SK-N-SH (cell line): ENCODE results near the gene SIX2. TPM values are rescaled to one million over a fixed set of nuclear protein-coding genes. Genes with fewer than 3 reads are reported as not detected.

Source experiments
- CTCF ChIA-PET: fragments of 300-600, 350-600 bp; formaldehyde crosslinking; extraction: SDS; loops from one replicate; lab custom pipeline; 2021; lab: Yijun Ruan, JAX
- POLR2A ChIA-PET: fragments of 350-600 bp; sonication (Branson Sonifier 250); formaldehyde crosslinking; extraction: SDS; loops from one replicate; lab custom pipeline; 2020; ENCODE audit warnings: antibody characterized with exemption, inconsistent platforms; lab: Yijun Ruan, JAX
- DNase-seq: peaks from one replicate; pipeline ENCODE4 v3.0.0; 2012
- H2AFZ ChIP-seq: fragments of 200-600 bp; sonication (generic); 2 replicates; pipeline ENCODE4 v1.8.1; 2016; ENCODE audit warnings: antibody characterized with exemption, mild to moderate bottlenecking, low read depth
- H3F3A ChIP-seq: fragments of 200-600 bp; sonication (generic); replicated peaks from 2 replicates; pipeline ENCODE3; 2016; ENCODE audit warnings: antibody characterized with exemption, mild to moderate bottlenecking; ENCODE audit not compliant: insufficient read depth
- H3K27ac ChIP-seq, 2 experiments: fragments of 200-500 bp in 1 of 2; fragments of 200-600 bp in 1 of 2; sonication (Bioruptor generic) in 1 of 2; sonication (generic), shearing (Covaris generic) in 1 of 2; 2 replicates each; pipeline versions ENCODE4 v1.5.1 to v1.6.1; 2014 to 2016; ENCODE audit warnings: low read depth in 2 of 2, inconsistent platforms in 1 of 2, low read length in 1 of 2, mild to moderate bottlenecking in 1 of 2, mixed read lengths in 1 of 2
- H3K27me3 ChIP-seq: fragments of 200-600 bp; sonication (generic), shearing (Covaris generic); 2 replicates; pipeline ENCODE4 v1.6.1; 2016; ENCODE audit warnings: mixed run types; ENCODE audit not compliant: insufficient read depth
- H3K36me3 ChIP-seq, 2 experiments: fragments of 200-500 bp in 1 of 2; fragments of 200-600 bp in 1 of 2; sonication (Bioruptor generic) in 1 of 2; sonication (generic) in 1 of 2; replicated peaks in 1 of 2; 2 replicates each; pipeline versions ENCODE3 to v1.5.1; 2014 to 2016; ENCODE audit warnings: low read length in 1 of 2, mild to moderate bottlenecking in 1 of 2; ENCODE audit not compliant: insufficient read depth in 2 of 2, control insufficient read depth in 1 of 2
- H3K4me1 ChIP-seq, 2 experiments: fragments of 200-500 bp in 1 of 2; fragments of 200-600 bp in 1 of 2; sonication (Bioruptor generic) in 1 of 2; sonication (generic), shearing (Covaris generic) in 1 of 2; 2 replicates each; pipeline versions ENCODE4 v1.5.1 to v1.6.1; 2014 to 2016; ENCODE audit warnings: low read depth in 1 of 2, low read length in 1 of 2, mixed run types in 1 of 2; ENCODE audit not compliant: insufficient read depth in 2 of 2, control insufficient read depth in 1 of 2
- H3K4me2 ChIP-seq: fragments of 200-600 bp; sonication (generic), shearing (Covaris generic); 2 replicates; pipeline ENCODE4 v1.6.1; 2017; ENCODE audit warnings: mixed run types
- H3K4me3 ChIP-seq, 2 experiments: fragments of 200-500 bp in 1 of 2; fragments of 200-600 bp in 1 of 2; sonication (Bioruptor generic) in 1 of 2; sonication (generic), shearing (Covaris generic) in 1 of 2; 2 replicates each; pipeline versions ENCODE4 v1.5.1 to v1.8.1; 2014 to 2016; ENCODE audit warnings: low read depth in 2 of 2, inconsistent platforms in 1 of 2, low read length in 1 of 2, mild to moderate bottlenecking in 1 of 2, mixed read lengths in 1 of 2, moderate library complexity in 1 of 2
- H3K79me2 ChIP-seq: fragments of 200-600 bp; sonication (generic); 2 replicates; pipeline ENCODE4 v1.8.1; 2017; ENCODE audit warnings: mild to moderate bottlenecking; ENCODE audit not compliant: insufficient read depth
- H3K9ac ChIP-seq: fragments of 200-600 bp; sonication (generic); 2 replicates; pipeline ENCODE4 v1.6.1; 2017; ENCODE audit warnings: mixed run types
- H3K9me2 ChIP-seq: fragments of 200-600 bp; sonication (generic); 2 replicates; pipeline ENCODE4 v1.6.1; 2017; ENCODE audit warnings: mixed run types
- H3K9me3 ChIP-seq: fragments of 200-600 bp; sonication (generic); 2 replicates; pipeline ENCODE4 v1.6.1; 2017; ENCODE audit warnings: mixed run types, mild to moderate bottlenecking, moderate library complexity
- H4K20me1 ChIP-seq: fragments of 200-600 bp; sonication (generic); 2 replicates; pipeline ENCODE4 v1.6.1; 2017; ENCODE audit warnings: mild to moderate bottlenecking, mixed run types; ENCODE audit not compliant: insufficient read depth
- FOSL2 ChIP-seq: IDR thresholded peaks from 2 replicates; pipeline ENCODE4 v1.4.0; 2012; ENCODE audit warnings: low read depth, mild to moderate bottlenecking, moderate library complexity, borderline replicate concordance
- GATA2 ChIP-seq: sonication (generic); formaldehyde crosslinking; IDR thresholded peaks from 2 replicates; pipeline ENCODE4 v1.5.0; 2020; ENCODE audit warnings: mild to moderate bottlenecking, missing genetic modification reagents
- IRF3 ChIP-seq: fragments of 150-350 bp; IDR thresholded peaks from 2 replicates; pipeline ENCODE4 v1.6.1; 2016; ENCODE audit warnings: mild to moderate bottlenecking, low read depth, low read length
- RAD21 ChIP-seq: IDR thresholded peaks from 2 replicates; pipeline ENCODE4 v1.6.1; 2012; ENCODE audit warnings: mild to moderate bottlenecking, low read length
- RFX5 ChIP-seq: IDR thresholded peaks from 2 replicates; pipeline ENCODE4 v1.6.1; 2012; ENCODE audit warnings: mild to moderate bottlenecking, improper control_type of control experiment, low read length
- RXRA ChIP-seq: IDR thresholded peaks from 2 replicates; pipeline ENCODE4 v1.4.0; 2012; ENCODE audit warnings: low read depth, mild to moderate bottlenecking, borderline replicate concordance
- SIN3A ChIP-seq: IDR thresholded peaks from 2 replicates; pipeline ENCODE4 v1.6.1; 2012; ENCODE audit warnings: low read depth, mild to moderate bottlenecking, low read length, moderate library complexity, borderline replicate concordance
- SMC3 ChIP-seq: IDR thresholded peaks from 2 replicates; pipeline ENCODE4 v1.6.1; 2012; ENCODE audit warnings: low read depth, low read length, improper control_type of control experiment
- USF1 ChIP-seq: IDR thresholded peaks from 2 replicates; pipeline ENCODE4 v1.4.0; 2012; ENCODE audit warnings: low read depth, borderline replicate concordance
- WGBS: methylation state at CpG from one replicate; pipeline ENCODE4 v1.1.6; 2017; ENCODE audit warnings: low lambda C conversion rate; 5-methylcytosine and 5-hydroxymethylcytosine counted together
- polyA plus RNA-seq, 3 experiments: library from polyadenylated mRNA; depleted of rRNA; stranded (reverse); fragments of >200 nt; gene quantifications; 2 replicates each; pipeline ENCODE4 v1.2.3, GENCODE V29; 2012
- TF ChIP-seq, protein P1 (sequence below): IDR thresholded peaks from 2 replicates; pipeline ENCODE4; 2012
- TF ChIP-seq, protein P2 (sequence below): IDR thresholded peaks from 2 replicates; pipeline ENCODE4 v1.4.0; 2012; ENCODE audit warnings: low read depth
- TF ChIP-seq, protein P3 (sequence below): IDR thresholded peaks from 2 replicates; pipeline ENCODE4 v1.6.1; 2012; ENCODE audit warnings: mild to moderate bottlenecking, low read depth, low read length, moderate library complexity

The SIX2 gene
- polyA plus RNA-seq, 1 of the 3 experiments (the other 2 are of a cell fraction): 0.76 TPM

DNA sequence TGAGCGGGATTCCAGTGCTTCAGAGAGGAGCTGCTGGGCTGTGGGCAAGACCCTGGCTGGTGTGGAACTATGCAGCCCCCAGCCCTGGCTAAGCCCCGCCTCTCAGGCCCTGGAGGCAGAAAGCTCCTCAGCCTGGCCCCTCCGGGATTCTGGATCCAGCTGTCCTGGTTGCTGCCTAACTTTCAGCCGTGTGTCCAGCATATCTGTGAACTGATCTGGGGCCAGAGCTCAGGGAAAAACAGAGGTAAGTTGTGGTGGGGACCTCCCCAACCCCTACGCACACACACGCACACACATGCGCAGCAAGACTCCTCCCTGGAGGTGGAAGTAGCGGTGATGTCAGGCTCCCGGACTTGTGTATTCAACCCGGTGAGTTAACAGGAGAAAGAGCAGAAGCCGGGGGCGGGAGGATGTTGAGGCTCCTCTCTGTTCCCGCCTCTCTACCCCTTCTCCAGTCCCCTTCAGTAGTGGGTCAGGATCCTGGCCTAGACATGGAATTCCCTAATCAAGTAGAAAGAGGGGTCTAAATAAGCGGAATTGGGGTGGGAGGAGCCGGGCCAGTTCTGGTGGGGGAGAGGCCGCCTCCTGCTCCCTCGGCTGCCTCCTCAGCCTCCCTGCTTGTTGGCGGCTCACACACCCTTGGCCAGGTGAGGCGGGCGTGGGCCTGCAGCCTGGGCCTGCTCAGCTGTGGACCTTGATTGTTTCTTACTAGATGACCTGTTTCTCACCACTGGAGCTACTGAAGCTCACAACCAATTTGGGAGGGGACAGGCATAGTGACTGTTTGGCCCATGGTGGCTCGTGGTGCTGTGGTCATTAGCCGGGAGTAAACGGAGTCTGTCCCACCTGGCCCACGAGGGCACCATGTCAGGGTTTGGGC lies 33.4 kb downstream of the SIX2 start:
- ChIA-PET POLR2A (no interaction called here), CTCF (interaction anchor here (0.6 to 13.2 kb wide), 12 partner anchors 9 to 680 kb away, joined by 3 to 130 read pairs (median 6); no protein-coding TSS in a partner anchor)
- 80% methylated on average over 22 of the region's 24 CpGs for WGBS

More for the DNA sequence above, 33.4 kb downstream of the SIX2 start:
- H3K36me3 ChIP-seq: no peaks in the 10 kb centered on the region
- no peak overlapping the region for H3K4me2 ChIP-seq
- DNase-seq: no peak
- H3K9ac ChIP-seq: no peak overlapping the region
- H2AFZ ChIP-seq: no peak overlapping the region
- no peaks in the 10 kb centered on the region for H3F3A ChIP-seq
- no peak overlapping the region for H3K27ac ChIP-seq
- H4K20me1 ChIP-seq: no peaks in the 10 kb centered on the region
- H3K9me2 ChIP-seq: no peaks in the 10 kb centered on the region
- no peak overlapping the region for H3K4me3 ChIP-seq
- no peaks in the 10 kb centered on the region for H3K27me3 ChIP-seq
- H3K79me2 ChIP-seq: no peaks in the 10 kb centered on the region
- H3K4me1 ChIP-seq: peaks cover 0 to 7% of the 10 kb centered on the region in 2 experiments; a peak in 1 of 4 replicates
- TF ChIP-seq RXRA (no peak), RFX5 (no peak), IRF3 (no peak), FOSL2 (no peak), RAD21 (no peak), GATA2 (no peak), USF1 (no peak), SIN3A (no peak), SMC3 (no peak)
- TF ChIP-seq, protein P1, sequence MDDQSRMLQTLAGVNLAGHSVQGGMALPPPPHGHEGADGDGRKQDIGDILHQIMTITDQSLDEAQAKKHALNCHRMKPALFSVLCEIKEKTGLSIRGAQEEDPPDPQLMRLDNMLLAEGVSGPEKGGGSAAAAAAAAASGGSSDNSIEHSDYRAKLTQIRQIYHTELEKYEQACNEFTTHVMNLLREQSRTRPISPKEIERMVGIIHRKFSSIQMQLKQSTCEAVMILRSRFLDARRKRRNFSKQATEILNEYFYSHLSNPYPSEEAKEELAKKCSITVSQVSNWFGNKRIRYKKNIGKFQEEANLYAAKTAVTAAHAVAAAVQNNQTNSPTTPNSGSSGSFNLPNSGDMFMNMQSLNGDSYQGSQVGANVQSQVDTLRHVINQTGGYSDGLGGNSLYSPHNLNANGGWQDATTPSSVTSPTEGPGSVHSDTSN: no peak
- TF ChIP-seq, protein P2, sequence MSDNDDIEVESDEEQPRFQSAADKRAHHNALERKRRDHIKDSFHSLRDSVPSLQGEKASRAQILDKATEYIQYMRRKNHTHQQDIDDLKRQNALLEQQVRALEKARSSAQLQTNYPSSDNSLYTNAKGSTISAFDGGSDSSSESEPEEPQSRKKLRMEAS: no peak
- TF ChIP-seq, protein P3, sequence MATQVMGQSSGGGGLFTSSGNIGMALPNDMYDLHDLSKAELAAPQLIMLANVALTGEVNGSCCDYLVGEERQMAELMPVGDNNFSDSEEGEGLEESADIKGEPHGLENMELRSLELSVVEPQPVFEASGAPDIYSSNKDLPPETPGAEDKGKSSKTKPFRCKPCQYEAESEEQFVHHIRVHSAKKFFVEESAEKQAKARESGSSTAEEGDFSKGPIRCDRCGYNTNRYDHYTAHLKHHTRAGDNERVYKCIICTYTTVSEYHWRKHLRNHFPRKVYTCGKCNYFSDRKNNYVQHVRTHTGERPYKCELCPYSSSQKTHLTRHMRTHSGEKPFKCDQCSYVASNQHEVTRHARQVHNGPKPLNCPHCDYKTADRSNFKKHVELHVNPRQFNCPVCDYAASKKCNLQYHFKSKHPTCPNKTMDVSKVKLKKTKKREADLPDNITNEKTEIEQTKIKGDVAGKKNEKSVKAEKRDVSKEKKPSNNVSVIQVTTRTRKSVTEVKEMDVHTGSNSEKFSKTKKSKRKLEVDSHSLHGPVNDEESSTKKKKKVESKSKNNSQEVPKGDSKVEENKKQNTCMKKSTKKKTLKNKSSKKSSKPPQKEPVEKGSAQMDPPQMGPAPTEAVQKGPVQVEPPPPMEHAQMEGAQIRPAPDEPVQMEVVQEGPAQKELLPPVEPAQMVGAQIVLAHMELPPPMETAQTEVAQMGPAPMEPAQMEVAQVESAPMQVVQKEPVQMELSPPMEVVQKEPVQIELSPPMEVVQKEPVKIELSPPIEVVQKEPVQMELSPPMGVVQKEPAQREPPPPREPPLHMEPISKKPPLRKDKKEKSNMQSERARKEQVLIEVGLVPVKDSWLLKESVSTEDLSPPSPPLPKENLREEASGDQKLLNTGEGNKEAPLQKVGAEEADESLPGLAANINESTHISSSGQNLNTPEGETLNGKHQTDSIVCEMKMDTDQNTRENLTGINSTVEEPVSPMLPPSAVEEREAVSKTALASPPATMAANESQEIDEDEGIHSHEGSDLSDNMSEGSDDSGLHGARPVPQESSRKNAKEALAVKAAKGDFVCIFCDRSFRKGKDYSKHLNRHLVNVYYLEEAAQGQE: no peak
- H3K9me3 ChIP-seq: no peaks in the 10 kb centered on the region
